SK-N-MC (cell line): ENCODE measurements around the gene AKAP13.

Source experiments
- DNase-seq: peaks from one replicate; pipeline ENCODE4 v3.0.0-alpha.2; 2011; ENCODE audit warnings: low read depth, low spot score
- H3K27ac ChIP-seq: fragments of 200-600 bp; sonication (generic); 2 replicates; pipeline ENCODE4 v1.5.1; 2016; ENCODE audit warnings: mixed run types
- H3K36me3 ChIP-seq: fragments of 200-600 bp; sonication (generic); 2 replicates; pipeline ENCODE4 v1.6.1; 2017; ENCODE audit warnings: antibody characterized with exemption, low read length, mixed read lengths; ENCODE audit not compliant: insufficient read depth
- H3K4me3 ChIP-seq: fragments of 200-600 bp; sonication (generic); 2 replicates; pipeline ENCODE4 v1.5.1; 2016
- H3K9ac ChIP-seq: fragments of 200-600 bp; sonication (generic); 2 replicates; pipeline ENCODE4 v1.8.0; 2017; ENCODE audit warnings: mixed run types, mixed read lengths; ENCODE audit not compliant: insufficient read length
- H3K9me3 ChIP-seq: fragments of 200-600 bp; sonication (generic); 2 replicates; pipeline ENCODE4 v1.6.1; 2017; ENCODE audit warnings: low read depth, mild to moderate bottlenecking, antibody characterized with exemption, low read length, moderate library complexity, mixed read lengths
- EZH2 ChIP-seq: fragments of 200-600 bp; sonication (generic); IDR thresholded peaks from one replicate; pipeline ENCODE4 v1.6.1; 2017; ENCODE audit warnings: antibody characterized with exemption
- FOXP2 ChIP-seq: optimal IDR thresholded peaks from 2 replicates; pipeline ENCODE3; 2011; ENCODE audit warnings: mild to moderate bottlenecking, moderate library complexity; ENCODE audit not compliant: insufficient read depth; ENCODE audit errors: extremely low read length, control extremely low read depth
- POLR2AphosphoS5 ChIP-seq: IDR thresholded peaks from 2 replicates; pipeline ENCODE4 v1.6.1; 2012; ENCODE audit warnings: mild to moderate bottlenecking, low read depth, low read length, borderline replicate concordance

The AKAP13 gene

GRCh38 chr15:85588677-85589076, 208.3 kb downstream of the AKAP13 start:
- H3K9me3 ChIP-seq, result no peaks in the 10 kb centered on the region
- TF ChIP-seq POLR2AphosphoS5 (no peak), EZH2 (no peak), FOXP2 (no peak)
- H3K9ac ChIP-seq, result no peak overlapping the region
- no peak overlapping the region for H3K4me3 ChIP-seq
- DNase-seq, result no peak
- H3K36me3 ChIP-seq, result peaks cover 7% of the 10 kb centered on the region; the same call in 1 of the 2 replicates
- 0 out of 2 replicates have a peak overlapping the region, but pooled peaks have one; percentile 14 for H3K27ac ChIP-seq

DNA sequence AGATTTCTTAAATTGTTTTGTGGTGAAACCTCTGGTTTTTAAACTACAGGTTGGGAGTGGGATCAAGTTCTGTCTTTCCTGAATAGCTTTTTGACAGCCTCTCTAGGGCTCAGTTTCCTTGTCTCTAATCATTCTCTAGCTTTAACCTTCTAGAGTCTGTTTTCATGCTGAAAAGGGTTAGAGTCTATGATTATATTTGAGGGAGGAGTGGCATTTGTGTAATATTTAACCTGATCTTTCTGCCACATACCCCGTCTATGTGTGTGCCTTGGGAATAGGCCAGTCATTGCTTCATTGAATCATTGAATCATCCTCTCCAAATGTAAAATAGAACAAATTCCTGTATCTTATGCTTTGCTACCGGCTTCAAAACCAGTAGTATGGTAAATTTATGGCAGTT, 209.4 kb downstream of the AKAP13 start:
- Histone ChIP-seq H3K9me3 (no peaks in the 10 kb centered on the region), H3K27ac (no peak overlapping the region), H3K36me3 (peaks cover 7% of the 10 kb centered on the region; the same call in 1 of the 2 replicates), H3K4me3 (no peak overlapping the region), H3K9ac (no peak overlapping the region)
- DNase-seq, result no peak
- TF ChIP-seq FOXP2 (no peak), POLR2AphosphoS5 (no peak), EZH2 (no peak)

DNA sequence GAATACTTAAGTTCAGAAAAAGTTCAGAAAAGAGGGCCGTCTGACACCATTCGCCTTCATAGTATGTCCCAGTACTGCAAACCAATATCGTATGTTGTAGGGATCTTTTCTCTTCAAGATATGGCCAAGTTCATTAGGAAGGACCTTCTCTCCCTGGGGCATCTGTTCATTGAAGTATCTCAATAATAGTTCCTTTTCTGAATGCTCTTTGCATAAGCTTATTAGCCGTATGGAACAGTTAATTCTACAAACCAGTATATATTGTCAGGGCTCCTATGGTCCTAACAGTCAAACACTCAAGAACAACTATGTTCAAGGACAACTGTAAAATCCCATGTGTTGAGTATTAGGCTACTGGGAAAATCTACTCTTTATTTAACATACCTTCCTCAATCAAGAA, 211.2 kb downstream of the AKAP13 start:
- Histone ChIP-seq H3K9me3 (no peaks in the 10 kb centered on the region), H3K4me3 (no peak overlapping the region), H3K27ac (no peak overlapping the region), H3K9ac (no peak overlapping the region), H3K36me3 (peaks cover 7% of the 10 kb centered on the region; the same call in 1 of the 2 replicates)
- DNase-seq, result no peak
- TF ChIP-seq POLR2AphosphoS5 (no peak), EZH2 (no peak), FOXP2 (no peak)

GRCh38 chr15:85592148-85592547, 211.7 kb downstream of the AKAP13 start:
- DNase-seq, result no peak
- no peak overlapping the region for H3K9ac ChIP-seq

GRCh38 chr15:85593809-85594445, 213.5 kb downstream of the AKAP13 start:
- no peak overlapping the region for H3K9ac ChIP-seq
- no peak overlapping the region for H3K27ac ChIP-seq
- H3K36me3 ChIP-seq, result no peaks in the 10 kb centered on the region
- TF ChIP-seq EZH2 (no peak), FOXP2 (no peak), POLR2AphosphoS5 (no peak)
- H3K9me3 ChIP-seq, result no peaks in the 10 kb centered on the region
- no peak for DNase-seq
- H3K4me3 ChIP-seq, result no peak overlapping the region

More at GRCh38 chr15:85592148-85592547, 211.7 kb downstream of the AKAP13 start:
- Histone ChIP-seq H3K27ac (no peak overlapping the region), H3K9me3 (no peaks in the 10 kb centered on the region), H3K4me3 (no peak overlapping the region), H3K36me3 (0 out of 2 replicates have a peak, but pooled peaks cover 5% of the 10 kb centered on the region)
- TF ChIP-seq FOXP2 (no peak), EZH2 (no peak), POLR2AphosphoS5 (no peak)

GRCh38 chr15:85595804-85596536, 215.6 kb downstream of the AKAP13 start:
- Histone ChIP-seq H3K36me3 (no peaks in the 10 kb centered on the region), H3K9ac (no peak overlapping the region), H3K27ac (no peak overlapping the region), H3K4me3 (no peak overlapping the region), H3K9me3 (no peaks in the 10 kb centered on the region)
- no peak for TF ChIP-seq POLR2AphosphoS5
- TF ChIP-seq EZH2, result no peak
- TF ChIP-seq FOXP2, result no peak
- DNase-seq, result no peak

DNA sequence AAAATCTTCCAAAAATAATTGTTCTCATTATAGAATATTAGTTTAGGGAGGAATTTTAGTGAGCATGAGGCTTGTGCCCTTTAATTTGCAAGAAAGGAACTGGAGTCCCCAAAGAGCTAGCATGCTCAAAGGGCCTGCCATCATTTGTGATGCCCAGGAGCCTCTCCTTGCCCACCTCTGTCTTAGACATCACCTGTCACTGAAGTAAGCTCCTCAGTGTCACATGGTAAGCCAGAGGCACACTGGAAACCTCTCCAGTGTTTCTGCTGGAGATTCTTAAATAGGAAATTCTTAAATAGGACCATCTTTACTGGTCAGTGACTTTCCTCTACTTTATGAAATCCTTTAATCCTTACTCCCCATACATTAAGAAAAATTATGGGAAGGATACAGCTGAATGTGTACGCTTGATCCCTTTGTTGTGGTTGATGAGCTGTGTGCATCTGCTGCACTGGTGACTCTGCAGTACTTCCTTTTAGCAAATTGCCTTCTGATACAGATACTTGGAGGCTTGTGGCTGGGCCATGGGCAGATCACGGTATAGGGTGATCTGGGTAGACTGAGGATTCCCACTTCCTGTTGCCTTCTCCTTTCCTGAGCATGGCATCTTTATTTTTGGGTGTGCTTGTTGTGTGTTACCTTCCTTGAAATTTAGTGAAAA, 216.9 kb downstream of the AKAP13 start:
- H3K9me3 ChIP-seq, result no peaks in the 10 kb centered on the region
- no peak overlapping the region for H3K27ac ChIP-seq
- TF ChIP-seq EZH2, result no peak
- no peak for TF ChIP-seq FOXP2
- no peak for TF ChIP-seq POLR2AphosphoS5
- DNase-seq, result no peak
- H3K4me3 ChIP-seq, result no peak overlapping the region
- no peaks in the 10 kb centered on the region for H3K36me3 ChIP-seq
- H3K9ac ChIP-seq, result no peak overlapping the region

DNA sequence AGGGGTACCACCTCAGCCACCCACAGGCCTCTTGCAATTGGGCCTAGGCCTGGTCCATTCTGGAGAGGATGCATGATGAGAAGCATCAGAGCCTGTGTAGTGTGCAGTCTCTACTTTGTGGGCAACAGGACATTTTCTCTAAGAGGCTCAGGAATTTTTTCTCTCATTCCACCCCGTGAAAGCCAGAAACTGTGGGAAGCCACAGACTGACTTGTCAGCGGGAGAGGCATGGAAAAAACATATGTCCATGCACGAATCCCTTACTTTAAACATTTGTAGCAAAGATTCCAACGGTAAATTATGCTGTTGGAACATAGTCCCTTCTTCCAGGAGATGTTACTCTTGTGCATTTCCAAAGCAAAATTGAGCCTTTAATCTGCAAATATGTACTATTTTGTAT, 217.8 kb downstream of the AKAP13 start:
- Histone ChIP-seq H3K9me3 (no peaks in the 10 kb centered on the region), H3K36me3 (no peaks in the 10 kb centered on the region), H3K4me3 (no peak overlapping the region), H3K27ac (no peak overlapping the region), H3K9ac (no peak overlapping the region)
- no peak for DNase-seq
- TF ChIP-seq FOXP2 (no peak), POLR2AphosphoS5 (no peak), EZH2 (no peak)
